ENCODE measurements around the gene SNX18. TPM values are rescaled to one million over a fixed set of nuclear protein-coding genes. Genes with fewer than 3 reads are reported as not detected.
"Not testable (repeated sequence)": the region's sequence is repeated elsewhere in the genome, so short reads cannot be mapped to it uniquely, and the experiment has no call there.

Gene SNX18
- total RNA-seq (2014; rRNA removed; shearing (Covaris generic)) = 10.0 and 10.1 TPM in 2 replicates

GRCh38 chr5:54517512-54518145 lies at the start of gene SNX18:
Gene SNX18 (plus strand): TSS chr5:54517759. CDS start chr5:54517953, 194 bp downstream.
- DNase-seq (ENCODE audit: low spot score) = peak; percentile 87

- no peak for DNase-seq (ENCODE audit: low spot score)
Observed at GRCh38 chr5:54469622-54470021, 47.9 kb upstream of the SNX18 start.

GRCh38 chr5:54470128-54470527 lies 47.4 kb upstream of the SNX18 start:
- DNase-seq (ENCODE audit: low spot score) = no peak

- DNase-seq (ENCODE audit: low spot score) = no peak
Observed at GRCh38 chr5:54470677-54471076, 46.9 kb upstream of the SNX18 start.

- no peak for DNase-seq (ENCODE audit: low spot score)
Observed at GRCh38 chr5:54471398-54471797, 46.2 kb upstream of the SNX18 start.

GRCh38 chr5:54476682-54477081 lies 40.9 kb upstream of the SNX18 start:
- DNase-seq (ENCODE audit: low spot score) = no peak

GRCh38 chr5:54477941-54478478 lies 39.5 kb upstream of the SNX18 start:
- DNase-seq (ENCODE audit: low spot score) = no peak

- DNase-seq (ENCODE audit: low spot score) = no peak
Observed at GRCh38 chr5:54480296-54480695, 37.3 kb upstream of the SNX18 start.

GRCh38 chr5:54484219-54484894 lies 33.2 kb upstream of the SNX18 start:
- DNase-seq (ENCODE audit: low spot score) = no peak

- DNase-seq (ENCODE audit: low spot score) = not testable (repeated sequence)
Observed at GRCh38 chr5:54485659-54486058, 31.9 kb upstream of the SNX18 start.

GRCh38 chr5:54489648-54489979 lies 27.9 kb upstream of the SNX18 start:
- DNase-seq (ENCODE audit: low spot score) = not testable (repeated sequence)

- no peak for DNase-seq (ENCODE audit: low spot score)
Observed at GRCh38 chr5:54491326-54491725, 26.2 kb upstream of the SNX18 start.

- no peak for DNase-seq (ENCODE audit: low spot score)
Observed at GRCh38 chr5:54492178-54492577, 25.4 kb upstream of the SNX18 start.

- no peak for DNase-seq (ENCODE audit: low spot score)
Observed at GRCh38 chr5:54495027-54495426, 22.5 kb upstream of the SNX18 start.

- DNase-seq (ENCODE audit: low spot score) = peak; percentile 52
Observed at GRCh38 chr5:54514291-54514690, 3.3 kb upstream of the SNX18 start.

GRCh38 chr5:54514841-54515432 lies 2.6 kb upstream of the SNX18 start:
- no peak for DNase-seq (ENCODE audit: low spot score)

- DNase-seq (ENCODE audit: low spot score) = no peak
Observed at GRCh38 chr5:54515634-54516033, 1.9 kb upstream of the SNX18 start.

GRCh38 chr5:54516051-54516655 lies 1.4 kb upstream of the SNX18 start:
- no peak for DNase-seq (ENCODE audit: low spot score)

GRCh38 chr5:54517174-54517511 lies 416 bp upstream of the SNX18 start:
- no peak for DNase-seq (ENCODE audit: low spot score)

- no peak for DNase-seq (ENCODE audit: low spot score)
Observed at GRCh38 chr5:54518146-54518817, 723 bp downstream of the SNX18 start.

GRCh38 chr5:54518818-54519508 lies 1.4 kb downstream of the SNX18 start:
- no peak for DNase-seq (ENCODE audit: low spot score)

- DNase-seq (ENCODE audit: low spot score) = no peak
Observed at GRCh38 chr5:54519509-54519876, 1.9 kb downstream of the SNX18 start.
